Measurements from ENCODE around the gene GJB3.
A peak's percentile ranks its signal among the peaks of the same experiment; 100 is the strongest.
"Not testable (repeated sequence)": the region's sequence is repeated elsewhere in the genome, so short reads cannot be mapped to it uniquely, and the experiment has no call there.

GJB3 gene

GRCh38 chr1:34781071-34781843, at the start of gene GJB3:
GJB3 (plus strand) TSS chr1:34781214; CDS start chr1:34784763, 3,549 bp downstream.
- no peak for DNase-seq

GRCh38 chr1:34732831-34733230, 48.2 kb upstream of the GJB3 start:
- not testable (repeated sequence) for DNase-seq

- DNase-seq, result peak; percentile 56
Observed at GRCh38 chr1:34736692-34737091, 44.3 kb upstream of the GJB3 start.

GRCh38 chr1:34737236-34737635, 43.8 kb upstream of the GJB3 start:
- DNase-seq, result not testable (repeated sequence)

GRCh38 chr1:34739613-34740012, 41.4 kb upstream of the GJB3 start:
- peak; percentile 64 for DNase-seq

- peak; percentile 76 for DNase-seq
Observed at GRCh38 chr1:34740161-34740868, 40.7 kb upstream of the GJB3 start.

GRCh38 chr1:34742667-34743270, 38.2 kb upstream of the GJB3 start:
- DNase-seq, result peak; percentile 82

GRCh38 chr1:34743775-34744174, 37.2 kb upstream of the GJB3 start:
- DNase-seq, result no peak

GRCh38 chr1:34744851-34745250, 36.2 kb upstream of the GJB3 start:
- DNase-seq, result no peak

- no peak for DNase-seq
Observed at GRCh38 chr1:34745666-34746065, 35.3 kb upstream of the GJB3 start.

GRCh38 chr1:34746101-34746500, 34.9 kb upstream of the GJB3 start:
- no peak for DNase-seq

- DNase-seq, result no peak
Observed at GRCh38 chr1:34746785-34747637, 34.0 kb upstream of the GJB3 start.

GRCh38 chr1:34747638-34747941, 33.4 kb upstream of the GJB3 start:
- no peak for DNase-seq

- no peak for DNase-seq
Observed at GRCh38 chr1:34749992-34750391, 31.0 kb upstream of the GJB3 start.

- DNase-seq, result no peak
Observed at GRCh38 chr1:34750610-34751009, 30.4 kb upstream of the GJB3 start.

- DNase-seq, result no peak
Observed at GRCh38 chr1:34753163-34753562, 27.9 kb upstream of the GJB3 start.

- no peak for DNase-seq
Observed at GRCh38 chr1:34754964-34755637, 25.9 kb upstream of the GJB3 start, which contains the start of gene GJB5. GJB5 (plus strand) TSS chr1:34755047; CDS start chr1:34757331, 2,284 bp downstream.

- DNase-seq, result no peak
Observed at GRCh38 chr1:34755961-34756360, 25.1 kb upstream of the GJB3 start.

GRCh38 chr1:34757386-34757785, 23.6 kb upstream of the GJB3 start:
- no peak for DNase-seq

GRCh38 chr1:34758751-34759150, 22.3 kb upstream of the GJB3 start:
- no peak for DNase-seq

- no peak for DNase-seq
Observed at GRCh38 chr1:34759503-34760357, 21.3 kb upstream of the GJB3 start, which contains the start of gene GJB4. GJB4 (plus strand) TSS chr1:34759740; CDS start chr1:34761255, 1,515 bp downstream.
